Measurements from ENCODE around the gene LRRC8D.

The LRRC8D gene

DNA sequence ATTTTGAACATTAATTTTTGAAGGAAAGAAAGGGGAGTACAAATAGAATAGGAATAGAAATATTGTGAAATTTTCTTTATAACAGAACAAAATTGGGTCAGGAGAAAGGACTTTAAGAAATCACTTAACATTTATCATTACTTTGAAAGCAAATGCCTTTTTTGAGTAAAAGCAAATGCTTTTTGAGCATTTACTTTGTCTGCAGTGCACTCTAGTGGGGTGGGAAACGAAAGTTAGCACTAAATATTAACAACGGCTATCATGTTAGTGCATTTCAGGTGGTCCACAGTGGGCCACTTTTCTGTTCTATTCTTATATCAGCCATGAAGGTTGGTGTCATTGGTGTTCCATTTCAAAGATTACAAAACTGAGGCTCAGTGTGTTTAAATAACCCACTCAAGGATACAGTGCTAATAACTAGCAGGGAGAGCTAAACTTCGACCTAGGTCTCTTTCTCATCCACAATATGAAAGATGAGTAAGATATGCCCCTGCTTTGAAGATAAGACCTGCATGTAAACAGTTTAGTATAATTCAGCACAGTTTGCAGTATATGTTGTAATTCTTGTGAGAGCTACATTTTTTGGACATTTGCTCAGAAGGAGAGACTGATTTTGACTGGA is 13.4 kb downstream of the LRRC8D start:
- DNase-seq (ENCODE audit: low read depth): no peak
- TF ChIP-seq CTCF (IDR thresholded peaks at IDR 0.05; ENCODE audit: insufficient read depth, low read depth, low read length, missing control alignments): no peak
- no peak overlapping the region for H3K4me3 ChIP-seq (ENCODE audit: low read depth, low read length)

GRCh38 chr1:89836252-89837035 is 15.6 kb downstream of the LRRC8D start:
- no peak for TF ChIP-seq CTCF (IDR thresholded peaks at IDR 0.05; ENCODE audit: insufficient read depth, low read depth, low read length, missing control alignments)

DNA sequence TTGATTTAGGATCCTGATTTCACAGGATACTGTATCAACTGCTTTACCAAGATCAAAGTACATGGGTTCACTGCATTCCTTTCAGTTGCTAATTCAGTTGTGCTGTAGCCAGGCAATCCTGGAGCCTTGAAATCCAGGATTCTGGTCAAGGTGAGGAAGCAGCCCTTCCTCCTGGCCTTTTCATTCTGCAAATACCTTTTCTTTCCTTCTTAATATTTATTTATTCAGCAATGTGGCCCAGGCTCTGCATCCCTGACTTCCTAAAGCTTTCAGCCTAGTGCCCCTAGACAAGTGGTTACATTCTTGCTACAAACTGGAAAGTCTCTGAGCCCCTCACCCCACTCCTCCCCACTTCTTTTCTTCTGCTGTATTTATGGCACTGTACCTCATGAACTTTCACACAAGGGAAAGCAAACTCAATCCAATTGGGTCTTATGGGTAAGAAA is 16.2 kb downstream of the LRRC8D start:
- H3K4me3 ChIP-seq (ENCODE audit: low read depth, low read length): no peak overlapping the region
- no peak for TF ChIP-seq CTCF (IDR thresholded peaks at IDR 0.05; ENCODE audit: insufficient read depth, low read depth, low read length, missing control alignments)
- DNase-seq (ENCODE audit: low read depth): no peak

More at GRCh38 chr1:89836252-89837035, 15.6 kb downstream of the LRRC8D start:
- H3K4me3 ChIP-seq (ENCODE audit: low read depth, low read length): no peak overlapping the region
- DNase-seq (ENCODE audit: low read depth): no peak

- TF ChIP-seq CTCF (IDR thresholded peaks at IDR 0.05; ENCODE audit: insufficient read depth, low read depth, low read length, missing control alignments): no peak
- no peak for DNase-seq (ENCODE audit: low read depth)
- H3K4me3 ChIP-seq (ENCODE audit: low read depth, low read length): no peak overlapping the region
Measured at GRCh38 chr1:89837510-89837909, 16.7 kb downstream of the LRRC8D start.

- no peak for TF ChIP-seq CTCF (IDR thresholded peaks at IDR 0.05; ENCODE audit: insufficient read depth, low read depth, low read length, missing control alignments)
- DNase-seq (ENCODE audit: low read depth): no peak
- no peak overlapping the region for H3K4me3 ChIP-seq (ENCODE audit: low read depth, low read length)
Measured at GRCh38 chr1:89839516-89839915, 18.7 kb downstream of the LRRC8D start.

GRCh38 chr1:89841507-89841906 is 20.7 kb downstream of the LRRC8D start:
- no peak for DNase-seq (ENCODE audit: low read depth)
- no peak for TF ChIP-seq CTCF (IDR thresholded peaks at IDR 0.05; ENCODE audit: insufficient read depth, low read depth, low read length, missing control alignments)
- no peak overlapping the region for H3K4me3 ChIP-seq (ENCODE audit: low read depth, low read length)
